ENCODE measurements around the gene SDHAF1.
"Not testable (repeated sequence)": the region's sequence is repeated elsewhere in the genome, so short reads cannot be mapped to it uniquely, and the experiment has no call there.

Gene SDHAF1, protein sequence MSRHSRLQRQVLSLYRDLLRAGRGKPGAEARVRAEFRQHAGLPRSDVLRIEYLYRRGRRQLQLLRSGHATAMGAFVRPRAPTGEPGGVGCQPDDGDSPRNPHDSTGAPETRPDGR

DNA sequence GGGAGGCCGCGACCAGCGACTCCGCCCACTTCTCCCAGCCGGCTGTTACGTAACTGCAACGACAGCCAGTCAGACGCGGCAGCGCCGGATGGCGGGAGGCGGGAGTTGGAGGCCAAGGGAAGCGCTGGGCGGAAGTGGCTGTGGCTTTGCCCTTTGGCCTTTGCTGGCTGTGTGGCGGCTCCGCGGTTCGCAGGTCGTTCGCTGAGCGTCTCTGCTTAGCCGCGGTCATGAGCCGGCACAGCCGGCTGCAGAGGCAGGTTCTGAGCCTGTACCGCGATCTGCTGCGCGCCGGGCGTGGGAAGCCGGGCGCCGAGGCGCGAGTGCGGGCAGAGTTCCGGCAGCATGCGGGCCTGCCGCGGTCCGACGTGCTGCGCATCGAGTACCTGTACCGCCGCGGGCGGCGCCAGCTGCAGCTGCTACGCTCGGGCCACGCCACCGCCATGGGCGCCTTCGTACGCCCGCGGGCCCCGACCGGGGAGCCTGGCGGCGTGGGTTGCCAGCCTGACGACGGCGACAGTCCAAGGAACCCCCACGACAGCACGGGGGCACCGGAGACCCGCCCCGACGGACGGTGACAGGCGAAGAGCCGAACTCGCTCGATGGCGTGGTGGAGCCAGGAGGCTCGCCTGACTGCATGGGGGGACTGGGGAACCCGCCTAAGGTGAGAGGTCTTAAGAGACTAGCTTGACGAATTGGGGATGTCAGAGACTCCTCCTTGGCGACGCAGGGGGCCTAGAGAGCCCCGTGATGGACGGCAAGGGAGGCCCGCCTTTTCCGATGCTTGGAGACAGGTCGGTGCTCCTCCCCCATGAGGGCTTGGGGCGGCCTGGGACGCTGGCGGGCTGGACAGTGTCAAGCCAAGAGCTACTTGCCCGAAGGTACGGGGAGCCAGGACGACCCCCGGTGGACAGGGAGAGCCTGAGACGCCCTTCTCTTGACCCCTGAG is at the start of gene SDHAF1:
TSS of gene SDHAF1 (plus strand) at position 141 of the 946 bp plus-strand sequence. CDS start at position 228, 87 bp downstream.
- in situ Hi-C loops (cut with MboI; ENCODE audit: low sequenced_read_pairs): no loop called here

DNA sequence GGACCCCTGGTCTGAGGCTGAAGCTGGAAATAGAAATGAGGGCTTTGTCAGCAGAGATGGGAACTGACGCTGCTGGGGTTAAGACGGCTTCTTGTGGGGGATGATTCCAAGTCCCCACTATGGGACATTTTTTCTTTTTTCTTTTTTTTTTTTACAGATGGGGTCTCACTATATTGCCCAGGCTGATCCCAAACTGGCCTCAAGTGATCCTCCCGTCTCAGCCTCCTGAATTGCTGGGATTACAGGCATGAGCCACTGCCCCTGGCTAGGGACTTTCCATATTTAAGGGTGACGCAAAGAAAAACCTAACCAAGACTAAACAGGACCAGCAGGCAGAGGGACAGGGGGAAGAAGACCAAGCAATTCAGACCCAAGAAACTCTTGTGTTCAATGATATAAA is 48.8 kb upstream of the SDHAF1 start:
- in situ Hi-C loops (cut with MboI; ENCODE audit: low sequenced_read_pairs): no loop called here

GRCh38 chr19:35949131-35949530 is 45.9 kb upstream of the SDHAF1 start:
- in situ Hi-C loops (cut with MboI; ENCODE audit: low sequenced_read_pairs): no loop called here

- in situ Hi-C loops (cut with MboI; ENCODE audit: low sequenced_read_pairs): no loop called here
Observed at GRCh38 chr19:35955881-35956634, 38.9 kb upstream of the SDHAF1 start.

- in situ Hi-C loops (cut with MboI; ENCODE audit: low sequenced_read_pairs): not testable (repeated sequence)
Observed at GRCh38 chr19:35957411-35957810, 37.6 kb upstream of the SDHAF1 start.

DNA sequence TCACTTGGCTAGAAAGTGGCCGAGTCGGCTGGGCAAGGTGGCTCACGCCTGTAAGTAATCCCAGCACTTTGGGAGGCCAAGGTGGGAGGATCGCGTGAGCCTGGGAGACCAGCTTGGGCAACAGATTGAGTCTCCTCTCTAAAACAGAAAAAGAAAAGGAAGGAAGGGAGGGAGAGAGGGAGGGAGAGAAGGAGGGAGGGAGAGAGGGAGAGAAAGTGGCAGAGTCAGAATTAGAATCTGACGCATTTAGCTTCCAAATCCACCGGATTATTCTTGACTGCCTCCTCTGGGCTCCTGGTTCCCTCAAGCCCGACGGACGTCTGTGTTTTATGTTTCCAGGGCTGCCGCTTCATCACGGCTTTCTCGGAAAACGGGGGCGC is 36.3 kb upstream of the SDHAF1 start:
- in situ Hi-C loops (cut with MboI; ENCODE audit: low sequenced_read_pairs): no loop called here

DNA sequence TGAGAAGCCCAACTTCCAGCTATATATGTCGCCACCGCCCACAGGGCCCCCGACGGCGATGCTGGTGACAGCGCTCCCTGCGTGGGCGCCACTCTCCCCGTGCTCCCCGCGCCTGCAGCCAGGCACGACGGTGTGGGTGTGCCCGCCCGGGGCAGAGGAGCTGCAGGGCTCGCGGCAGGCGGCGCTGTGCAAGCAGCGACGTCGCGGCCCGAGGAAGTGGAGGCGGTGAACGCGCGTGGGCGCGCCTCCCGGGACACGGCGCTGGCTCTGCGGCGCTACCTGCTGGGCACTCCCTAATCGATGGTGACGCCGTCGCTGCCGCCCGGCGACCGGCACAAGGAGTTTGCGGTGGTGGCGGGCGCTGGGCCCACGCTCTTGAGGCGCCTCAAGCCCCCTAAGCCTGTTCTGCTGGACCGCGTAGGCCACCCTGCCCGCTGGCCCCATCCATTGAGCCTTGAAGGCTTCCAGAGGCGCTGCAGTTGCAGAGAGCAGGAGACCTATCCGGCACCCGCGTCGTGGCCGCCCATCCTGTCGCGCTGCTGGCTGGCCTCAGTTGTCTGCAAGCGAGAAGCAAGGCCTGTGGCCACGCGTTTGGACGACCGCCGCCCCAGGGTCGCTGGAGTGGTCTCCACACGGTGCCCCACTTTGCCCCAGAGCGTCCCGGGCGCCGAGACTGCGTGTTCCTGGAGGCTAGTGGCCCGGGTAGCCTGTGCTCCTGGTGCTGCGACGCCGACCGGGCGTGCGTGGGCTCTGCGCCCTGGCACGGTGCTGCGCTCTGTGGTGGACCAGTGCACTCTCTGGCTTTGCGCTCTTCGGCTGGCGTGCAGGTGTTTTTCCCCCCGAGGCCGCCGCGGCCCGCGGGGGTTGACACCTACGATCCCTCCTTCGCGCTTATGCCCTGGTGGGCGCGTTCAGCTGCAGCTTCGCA is 35.7 kb upstream of the SDHAF1 start:
- in situ Hi-C loops (cut with MboI; ENCODE audit: low sequenced_read_pairs): no loop called here

GRCh38 chr19:35959968-35960320 is 35.0 kb upstream of the SDHAF1 start:
- in situ Hi-C loops (cut with MboI; ENCODE audit: low sequenced_read_pairs): no loop called here

- in situ Hi-C loops (cut with MboI; ENCODE audit: low sequenced_read_pairs): no loop called here
Observed at GRCh38 chr19:35960432-35960972, 34.5 kb upstream of the SDHAF1 start.

- in situ Hi-C loops (cut with MboI; ENCODE audit: low sequenced_read_pairs): no loop called here
Observed at GRCh38 chr19:35963514-35963913, 31.5 kb upstream of the SDHAF1 start.

DNA sequence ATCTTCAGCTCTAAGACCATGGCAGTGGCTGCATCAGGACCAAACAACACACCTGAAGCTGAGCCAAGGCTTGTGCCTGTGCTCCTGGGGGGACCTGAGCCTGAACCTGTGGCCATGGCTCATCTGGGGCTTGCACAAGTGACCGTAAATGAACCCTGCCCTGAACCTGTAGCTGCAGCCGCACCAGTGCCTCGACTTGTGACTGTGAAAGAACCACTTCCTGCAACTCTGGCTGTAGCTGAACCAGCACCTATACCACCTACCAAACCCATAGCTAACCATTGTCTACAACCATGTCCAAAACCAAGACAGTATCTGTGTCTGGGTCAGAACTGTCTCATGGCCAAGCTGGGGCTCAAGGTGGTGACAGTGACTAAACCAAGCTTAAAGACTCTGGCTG is 28.2 kb upstream of the SDHAF1 start:
- in situ Hi-C loops (cut with MboI; ENCODE audit: low sequenced_read_pairs): no loop called here

DNA sequence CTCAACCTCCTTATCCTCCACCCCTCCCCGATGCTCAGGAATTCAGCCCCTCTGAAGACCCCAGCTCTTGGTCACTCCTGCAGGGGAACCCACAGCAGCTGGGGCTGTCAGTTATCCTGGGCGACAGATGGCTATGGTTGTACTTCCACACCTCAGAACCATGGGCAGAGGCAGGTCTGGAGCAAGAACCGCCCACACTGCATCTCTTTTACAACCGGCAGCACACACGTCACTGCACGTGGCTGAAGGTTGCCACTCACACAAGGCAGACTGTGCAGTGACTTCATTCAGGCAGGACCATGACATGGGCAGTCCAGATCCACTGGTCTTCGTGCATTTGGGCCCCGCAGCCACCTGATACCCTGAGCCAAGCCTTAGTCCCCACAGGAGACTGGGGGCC is 21.5 kb upstream of the SDHAF1 start:
- in situ Hi-C loops (cut with MboI; ENCODE audit: low sequenced_read_pairs): no loop called here

DNA sequence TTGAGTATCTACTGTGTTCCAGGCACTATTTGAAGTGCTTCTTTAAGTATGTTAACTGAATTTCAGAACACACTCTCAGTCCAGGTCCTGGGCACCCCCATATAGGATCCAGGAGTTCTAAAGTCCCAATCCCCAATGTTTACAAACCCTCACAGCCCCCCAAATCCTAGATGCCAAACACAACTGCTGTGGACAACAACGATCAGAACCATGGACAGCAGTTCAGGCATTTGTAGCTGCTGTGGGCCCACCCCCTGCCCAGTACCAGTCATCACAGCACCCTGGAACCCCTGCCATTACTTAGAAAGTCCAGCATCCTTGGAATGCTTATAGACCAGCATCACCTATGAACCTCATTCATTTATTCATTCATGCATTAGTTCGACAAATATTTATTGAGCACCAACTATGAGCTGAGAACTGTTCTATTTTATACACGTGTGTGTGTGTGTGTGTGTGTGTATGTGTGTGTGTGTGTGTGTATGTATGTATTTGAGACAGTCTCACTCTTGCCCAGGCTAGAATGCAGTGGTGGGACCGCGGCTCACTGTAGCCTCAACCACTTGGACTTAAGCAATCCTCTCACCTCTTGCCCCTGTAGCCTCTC is 19.3 kb upstream of the SDHAF1 start:
- in situ Hi-C loops (cut with MboI; ENCODE audit: low sequenced_read_pairs): no loop called here

DNA sequence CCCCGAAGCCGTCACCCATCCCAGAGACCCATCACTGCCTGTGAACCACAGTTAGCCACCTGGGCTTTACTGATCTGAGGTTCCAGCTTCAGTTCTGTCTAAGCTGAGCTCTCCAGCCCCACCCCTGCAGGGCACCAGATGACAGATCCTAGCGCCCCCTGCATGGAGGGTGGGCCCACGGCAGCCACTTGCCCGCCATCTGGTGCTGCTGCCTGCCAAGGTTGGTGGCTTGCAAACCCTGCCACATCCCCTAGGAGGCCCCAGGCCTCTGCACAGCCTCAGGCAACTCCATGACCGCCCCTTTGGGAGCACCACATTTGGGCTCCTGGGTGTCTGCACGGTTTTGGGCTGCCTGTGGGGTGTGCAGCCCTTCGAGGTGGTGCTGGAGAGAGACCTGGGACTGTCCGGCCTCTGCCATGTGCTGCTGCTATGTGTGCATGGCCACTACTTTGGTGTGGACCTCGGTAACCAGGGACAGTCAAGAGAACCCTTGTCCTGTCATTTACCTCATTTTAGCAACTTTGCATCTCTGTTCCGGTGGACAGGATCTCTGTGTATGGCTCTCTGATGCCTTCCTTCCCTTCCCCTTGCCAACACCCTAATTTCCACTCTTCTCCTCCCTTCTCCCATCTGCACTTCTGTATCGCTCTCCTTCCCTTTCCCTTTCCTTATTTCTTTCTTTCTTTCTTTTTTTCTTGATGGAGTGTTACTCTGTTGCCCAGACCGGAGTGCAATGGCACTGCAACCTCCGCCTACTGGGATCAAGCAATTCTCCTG is 17.4 kb upstream of the SDHAF1 start:
- in situ Hi-C loops (cut with MboI; ENCODE audit: low sequenced_read_pairs): no loop called here

- in situ Hi-C loops (cut with MboI; ENCODE audit: low sequenced_read_pairs): no loop called here
Observed at GRCh38 chr19:35978271-35978670, 16.7 kb upstream of the SDHAF1 start.

DNA sequence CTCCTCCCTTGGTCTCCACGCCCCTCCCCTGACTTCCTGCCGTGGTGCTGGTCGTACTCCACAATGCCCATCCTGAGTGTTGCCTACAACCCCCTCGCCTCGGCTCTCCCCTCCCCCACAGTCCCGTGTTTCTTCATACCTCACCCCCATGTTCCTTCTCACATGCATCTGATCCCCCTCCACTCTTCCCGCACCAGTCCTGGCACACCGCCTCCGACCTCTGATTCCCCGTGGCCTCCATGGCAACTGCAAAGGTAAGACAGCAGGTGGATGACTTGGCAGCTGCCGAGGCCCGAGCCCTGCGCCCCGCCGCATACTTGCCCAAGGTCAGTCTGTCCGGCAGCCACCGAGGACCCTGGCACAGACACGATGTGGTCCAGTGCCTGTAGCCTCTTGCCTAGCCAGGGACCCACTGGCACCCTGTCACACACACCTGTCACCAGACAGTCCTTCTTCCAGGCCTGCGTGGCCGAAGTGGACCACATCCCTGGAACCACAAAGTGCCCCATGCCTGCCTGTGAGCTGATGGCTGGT is 16.1 kb upstream of the SDHAF1 start:
- in situ Hi-C loops (cut with MboI; ENCODE audit: low sequenced_read_pairs): no loop called here

DNA sequence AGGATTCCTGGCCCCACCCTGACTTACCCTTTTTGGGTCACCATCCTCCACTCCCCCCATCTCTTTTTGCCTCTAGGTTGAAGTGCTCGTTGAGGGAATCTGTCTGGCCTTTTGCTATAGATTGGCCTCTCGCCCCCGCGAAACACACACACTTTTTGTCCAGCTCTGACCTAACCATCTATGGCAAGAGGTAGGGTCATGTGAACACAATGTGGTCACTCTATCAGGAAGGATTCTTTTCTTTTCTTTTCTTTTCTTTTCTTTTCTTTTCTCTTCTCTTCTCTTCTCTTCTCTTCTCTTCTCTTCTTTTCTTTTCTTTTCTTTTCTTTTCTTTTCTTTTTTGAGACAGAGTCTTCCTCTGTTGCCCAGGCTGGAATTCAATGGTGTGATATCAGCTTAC is 14.0 kb upstream of the SDHAF1 start:
- in situ Hi-C loops (cut with MboI; ENCODE audit: low sequenced_read_pairs): not testable (repeated sequence)

GRCh38 chr19:35983177-35983576 is 11.8 kb upstream of the SDHAF1 start:
- in situ Hi-C loops (cut with MboI; ENCODE audit: low sequenced_read_pairs): no loop called here

GRCh38 chr19:35986111-35986510 is 8.9 kb upstream of the SDHAF1 start:
- in situ Hi-C loops (cut with MboI; ENCODE audit: low sequenced_read_pairs): no loop called here
